ENCODE data around the gene ADAMTSL3.
"Not testable (repeated sequence)": the region's sequence is repeated elsewhere in the genome, so short reads cannot be mapped to it uniquely, and the experiment has no call there.

Gene ADAMTSL3

DNA sequence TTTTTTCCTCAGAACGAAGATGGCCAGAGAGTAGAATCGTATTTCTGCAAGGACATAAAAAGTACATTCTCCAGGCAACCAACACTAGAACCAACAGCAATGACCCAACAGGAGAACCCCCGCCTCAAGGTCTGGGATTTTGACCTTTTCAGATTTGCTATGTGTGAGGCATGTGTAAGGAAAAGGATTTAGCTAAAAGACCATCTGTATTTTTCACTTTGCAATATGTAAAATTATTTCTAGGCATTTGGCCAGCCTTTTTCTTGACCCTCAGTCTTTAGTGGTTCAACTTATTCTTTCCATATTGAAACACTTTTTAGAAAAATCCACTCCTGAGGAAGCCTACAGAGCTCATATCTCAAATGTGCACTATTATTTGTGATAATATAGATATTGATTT is 362.4 kb downstream of the ADAMTSL3 start:
- no peak for DNase-seq (ENCODE audit: low read depth in 2 of 2, low spot score in 1 of 2)

DNA sequence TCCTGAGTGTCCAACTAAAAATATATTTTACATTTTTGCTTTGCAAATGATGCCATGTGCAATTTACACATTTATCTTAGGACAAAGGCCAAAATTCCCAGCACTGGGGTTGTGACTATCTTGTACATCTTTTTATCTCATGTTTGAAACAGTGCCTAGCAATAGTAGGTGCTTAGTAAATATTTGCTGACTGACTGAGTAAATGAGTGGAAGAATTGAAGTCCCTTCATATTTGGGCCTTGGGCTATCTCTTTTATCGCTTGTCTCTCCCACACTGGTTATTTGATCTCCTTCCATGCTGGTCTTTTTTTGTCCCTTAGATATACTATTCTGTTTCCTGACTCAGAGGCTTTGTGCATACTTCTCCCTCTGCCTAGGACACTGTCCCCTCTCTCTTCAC is 368.6 kb downstream of the ADAMTSL3 start:
- DNase-seq (ENCODE audit: low read depth in 2 of 2, low spot score in 1 of 2), result no peak

DNA sequence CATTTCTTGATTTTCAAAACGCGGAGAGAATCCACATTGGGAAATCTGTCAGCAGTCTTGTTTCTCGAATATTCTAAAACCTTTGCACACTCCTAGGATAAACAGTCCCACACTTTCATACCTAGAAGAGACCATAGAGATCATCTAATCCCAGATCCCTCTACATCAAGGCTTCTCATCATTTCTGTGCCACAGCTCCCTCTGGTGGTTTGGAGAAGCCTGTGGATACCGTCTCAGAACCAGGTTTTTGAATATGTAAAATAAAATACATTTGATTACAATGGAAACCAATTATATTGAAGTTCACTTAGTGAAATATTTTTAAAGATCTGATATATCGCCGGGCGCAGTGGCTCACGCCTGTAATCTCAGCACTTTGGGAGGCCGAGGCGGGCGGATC is 369.7 kb downstream of the ADAMTSL3 start:
- DNase-seq (ENCODE audit: low read depth in 2 of 2, low spot score in 1 of 2), result no peak

DNA sequence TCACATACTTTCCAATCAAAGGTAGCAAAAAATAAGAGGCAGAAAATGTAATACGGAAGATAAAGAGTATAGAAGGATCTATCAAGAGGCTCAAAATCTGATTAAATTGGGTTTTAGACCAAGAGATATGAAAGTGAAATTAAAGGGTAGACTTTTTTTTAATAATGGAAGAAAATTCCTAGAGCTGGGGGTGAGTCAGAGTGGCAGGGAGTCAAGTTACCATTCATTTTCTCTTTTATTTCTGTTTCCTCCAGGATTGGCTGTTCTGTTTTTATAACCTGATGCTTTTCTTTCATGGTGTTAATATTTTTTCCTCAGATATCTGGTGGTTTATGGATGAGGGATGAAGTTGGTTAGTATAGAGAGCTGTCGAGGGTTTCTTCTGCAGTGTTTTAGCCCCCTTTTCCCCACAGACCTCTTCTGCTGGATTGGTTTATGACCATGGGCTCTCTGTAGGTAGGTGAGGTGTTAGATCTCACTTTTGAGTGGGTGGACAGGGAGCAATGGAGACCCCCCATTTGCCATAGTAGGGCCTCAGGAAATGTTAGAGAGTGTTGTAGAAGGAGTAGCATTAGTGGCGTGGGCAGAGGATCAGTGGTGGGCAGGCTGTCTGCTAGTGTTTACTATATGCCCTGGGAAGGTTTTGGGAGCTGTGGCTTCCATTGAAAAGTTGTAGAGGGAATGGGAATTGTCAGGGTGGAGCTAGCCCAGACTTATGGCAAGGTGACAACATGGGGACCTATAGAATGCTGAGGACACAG is 380.1 kb downstream of the ADAMTSL3 start:
- no peak for DNase-seq (ENCODE audit: low read depth in 2 of 2, low spot score in 1 of 2)

DNA sequence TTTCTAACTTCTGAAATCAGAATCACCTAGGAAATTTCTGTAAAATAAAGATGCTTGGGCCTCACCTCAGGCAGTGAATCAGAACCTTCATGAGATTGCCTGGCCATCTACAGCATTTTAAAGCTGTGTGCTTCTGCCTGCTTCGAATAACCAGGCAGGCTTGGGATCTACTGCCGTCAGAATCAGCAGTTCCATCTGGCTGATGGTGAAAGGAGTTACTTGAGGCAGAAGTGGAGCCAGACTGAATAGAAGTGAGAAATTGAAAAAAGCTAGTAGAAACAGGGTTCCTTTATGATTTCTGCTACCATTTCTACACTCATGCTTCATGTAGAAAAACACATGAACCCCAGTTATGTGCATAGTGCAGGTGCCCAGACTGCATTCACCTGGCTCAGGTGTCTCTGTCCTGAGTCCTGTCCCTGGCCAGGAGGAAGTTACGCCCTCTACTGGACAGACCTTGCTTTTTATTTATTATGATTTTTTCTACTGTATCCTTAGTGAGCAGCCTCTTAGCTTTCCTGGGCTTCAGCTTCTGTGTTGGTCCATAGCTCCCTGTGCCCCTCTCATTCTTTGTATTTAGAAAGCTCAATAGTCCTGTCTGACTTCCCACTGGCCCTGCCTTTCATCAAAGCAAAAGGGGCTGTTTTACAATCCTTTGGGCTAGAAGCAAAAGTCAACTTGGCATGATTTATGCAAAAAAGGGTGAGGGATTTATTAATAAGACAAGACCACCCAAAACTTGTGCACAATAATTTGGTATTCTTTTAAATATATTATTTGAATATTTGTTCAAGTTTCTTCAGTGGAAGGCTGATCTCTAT is 380.9 kb downstream of the ADAMTSL3 start:
- DNase-seq (ENCODE audit: low read depth in 2 of 2, low spot score in 1 of 2), result no peak

DNA sequence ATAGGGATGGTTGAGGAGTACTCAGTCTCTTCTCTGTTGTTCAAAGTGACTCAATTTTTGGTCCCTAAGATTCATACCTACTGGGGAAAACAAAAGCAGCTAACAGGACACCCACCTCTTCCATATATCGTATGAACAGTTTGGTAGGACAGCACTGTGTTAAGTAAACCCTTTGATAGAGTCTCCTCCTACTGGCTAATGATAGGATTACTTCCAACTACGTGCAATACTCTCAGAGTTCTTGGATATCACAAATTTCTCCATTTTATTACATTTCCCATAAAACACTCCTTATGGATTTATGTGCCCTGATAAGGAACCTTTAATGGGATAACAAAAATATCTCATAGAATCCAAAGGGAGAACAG is 381.5 kb downstream of the ADAMTSL3 start:
- DNase-seq (ENCODE audit: low read depth in 2 of 2, low spot score in 1 of 2), result no peak

DNA sequence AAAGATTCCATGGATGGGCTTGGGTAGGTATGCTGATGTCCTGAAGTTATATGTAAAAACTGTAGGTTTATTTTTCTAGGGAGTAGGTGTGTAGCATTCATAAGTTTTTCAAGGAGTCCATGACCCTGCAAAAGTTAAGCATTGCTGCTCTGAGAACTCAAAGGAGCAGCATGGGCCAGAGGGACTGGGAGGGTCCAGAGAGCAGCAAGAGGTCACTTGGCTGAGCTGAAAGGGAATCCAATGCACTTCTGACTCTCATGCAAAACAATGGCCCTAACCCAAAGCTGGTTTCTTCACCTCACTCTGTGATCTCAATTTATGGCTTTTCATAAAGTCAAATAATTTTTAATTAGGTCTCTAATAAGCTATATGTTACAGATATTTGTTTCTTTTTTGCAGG is 383.4 kb downstream of the ADAMTSL3 start:
- no peak for DNase-seq (ENCODE audit: low read depth in 2 of 2, low spot score in 1 of 2)

DNA sequence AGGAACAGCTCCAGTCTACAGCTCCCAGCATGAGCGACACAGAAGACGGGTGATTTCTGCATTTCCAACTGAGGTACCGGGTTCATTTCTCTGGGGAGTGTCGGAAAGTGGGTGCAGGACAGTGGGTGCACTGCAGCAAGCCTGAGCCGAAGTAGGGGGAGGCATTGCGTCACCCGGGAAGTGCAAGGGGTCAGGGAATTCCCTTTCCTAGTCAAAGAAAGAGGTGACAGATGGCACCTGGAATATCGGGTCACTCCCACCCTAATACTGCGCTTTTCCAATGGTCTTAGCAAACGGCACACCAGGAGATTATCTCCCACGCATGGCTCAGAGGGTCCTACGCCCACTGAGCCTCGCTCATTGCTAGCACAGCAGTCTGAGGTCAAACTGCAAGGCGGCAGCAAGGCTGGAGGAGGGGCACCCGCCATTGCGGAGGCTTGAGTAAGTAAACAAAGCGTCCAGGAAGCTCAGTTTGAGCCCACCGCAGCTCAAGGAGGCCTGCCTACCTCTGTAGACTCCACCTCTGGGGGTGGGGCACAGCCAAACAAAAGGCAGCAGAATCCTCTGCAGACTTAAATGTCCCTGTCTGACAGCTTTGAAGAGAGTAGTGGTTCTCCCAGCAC is 388.6 kb downstream of the ADAMTSL3 start:
- not testable (repeated sequence) for DNase-seq (ENCODE audit: low read depth in 2 of 2, low spot score in 1 of 2)

DNA sequence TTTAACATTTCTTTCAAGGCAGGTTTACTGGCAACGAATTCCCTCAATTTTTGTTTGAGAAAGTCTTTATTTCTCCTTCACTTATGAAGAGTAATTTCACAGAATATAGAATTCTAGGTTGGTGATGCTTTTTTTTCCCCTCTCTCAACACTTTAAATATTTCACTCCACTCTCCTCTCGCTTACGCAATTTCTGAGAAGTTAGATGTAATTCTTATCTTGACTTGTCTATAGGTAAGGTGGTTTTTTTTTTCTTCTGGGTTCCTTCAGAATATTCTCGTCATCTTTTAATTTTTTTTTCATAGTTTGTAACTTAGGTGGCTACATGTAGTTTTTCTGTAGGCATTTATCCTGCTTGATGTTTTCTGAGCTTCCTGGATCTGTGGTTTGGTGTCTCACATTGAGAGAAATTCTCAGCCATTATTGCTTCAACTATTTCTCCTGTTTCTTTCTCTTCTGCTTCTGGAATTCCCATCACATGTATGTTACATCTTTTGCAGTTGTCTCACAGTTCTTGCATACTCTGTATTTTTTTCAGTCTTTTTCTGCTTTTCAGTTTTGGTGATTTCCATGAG is 392.2 kb downstream of the ADAMTSL3 start:
- no peak for DNase-seq (ENCODE audit: low read depth in 2 of 2, low spot score in 1 of 2)

DNA sequence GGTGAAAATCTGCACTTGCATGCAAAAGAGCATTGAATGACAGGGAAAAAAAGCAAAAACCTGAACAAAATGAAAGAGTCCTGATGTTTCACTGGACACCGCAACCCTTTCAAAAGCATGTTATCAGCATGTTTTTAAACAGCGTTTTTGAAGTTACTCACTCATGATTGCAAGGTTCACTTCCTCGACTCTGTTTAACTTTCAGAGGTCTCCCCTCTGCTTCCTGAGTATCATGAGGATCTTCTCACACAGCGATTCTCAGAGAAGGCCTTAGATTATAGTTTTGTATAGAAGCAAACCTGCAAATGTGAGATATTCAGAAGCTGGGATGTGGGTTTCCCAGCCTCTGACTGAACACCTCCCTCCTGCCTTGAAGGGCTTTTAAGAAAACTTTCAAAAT is 395.6 kb downstream of the ADAMTSL3 start:
- not testable (repeated sequence) for DNase-seq (ENCODE audit: low read depth in 2 of 2, low spot score in 1 of 2)

DNA sequence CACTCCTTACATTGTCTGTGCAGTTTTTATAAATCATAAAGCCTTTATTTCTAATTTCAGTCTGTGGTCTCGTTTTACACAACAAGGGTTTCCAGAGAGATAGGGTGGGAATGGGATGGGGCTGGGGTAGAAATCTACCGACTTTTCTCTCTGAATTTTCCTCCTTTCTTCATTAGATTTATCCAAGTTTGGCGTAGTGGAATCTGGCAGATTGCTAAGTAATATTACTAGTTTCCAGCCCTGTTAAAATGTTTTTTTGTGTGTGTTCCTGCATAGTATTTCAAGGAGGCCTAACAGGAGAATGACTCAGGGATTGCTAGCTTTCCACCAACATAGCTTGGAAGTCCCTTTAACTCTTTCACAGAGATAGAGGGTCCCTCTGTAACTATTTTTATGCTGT is 396.2 kb downstream of the ADAMTSL3 start:
- DNase-seq (ENCODE audit: low read depth in 2 of 2, low spot score in 1 of 2), result no peak

DNA sequence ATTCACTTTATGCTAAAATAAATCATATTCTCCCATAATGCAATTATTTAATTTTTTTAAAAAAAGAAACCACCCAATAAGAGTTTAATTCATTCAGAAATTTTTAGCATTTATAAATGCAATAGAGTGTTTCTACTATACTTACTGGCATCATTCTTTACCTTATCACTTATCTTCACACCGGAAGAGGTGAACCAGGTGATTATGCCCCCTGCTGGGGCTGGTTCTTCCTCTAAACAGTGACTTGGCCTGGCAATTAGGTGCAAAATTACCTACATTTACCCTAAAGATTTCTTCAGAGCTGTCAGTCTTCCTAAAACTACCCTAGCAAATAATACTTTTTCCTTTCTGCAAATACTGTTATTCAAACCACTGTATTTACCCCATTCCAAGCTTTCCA is 397.2 kb downstream of the ADAMTSL3 start:
- not testable (repeated sequence) for DNase-seq (ENCODE audit: low read depth in 2 of 2, low spot score in 1 of 2)

DNA sequence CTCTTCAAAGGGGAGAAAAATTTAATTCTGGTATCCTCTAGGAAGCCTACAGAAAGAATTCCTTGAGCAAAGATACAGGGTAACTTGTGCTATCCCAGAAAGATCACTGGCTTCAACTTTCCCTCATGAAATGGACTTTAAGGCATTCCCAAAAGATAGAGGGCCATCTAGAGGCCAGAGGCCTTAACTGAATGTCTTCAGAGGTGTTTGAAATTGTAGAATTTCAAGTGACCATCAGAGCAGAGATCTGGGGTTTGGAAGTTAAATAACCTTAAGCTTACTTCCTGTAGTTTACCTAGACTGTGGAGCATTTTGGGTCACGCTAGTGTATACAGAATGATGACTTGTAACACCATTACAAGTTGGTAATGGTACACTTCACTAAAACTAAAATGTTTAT is 400.6 kb downstream of the ADAMTSL3 start:
- not testable (repeated sequence) for DNase-seq (ENCODE audit: low read depth in 2 of 2, low spot score in 1 of 2)

DNA sequence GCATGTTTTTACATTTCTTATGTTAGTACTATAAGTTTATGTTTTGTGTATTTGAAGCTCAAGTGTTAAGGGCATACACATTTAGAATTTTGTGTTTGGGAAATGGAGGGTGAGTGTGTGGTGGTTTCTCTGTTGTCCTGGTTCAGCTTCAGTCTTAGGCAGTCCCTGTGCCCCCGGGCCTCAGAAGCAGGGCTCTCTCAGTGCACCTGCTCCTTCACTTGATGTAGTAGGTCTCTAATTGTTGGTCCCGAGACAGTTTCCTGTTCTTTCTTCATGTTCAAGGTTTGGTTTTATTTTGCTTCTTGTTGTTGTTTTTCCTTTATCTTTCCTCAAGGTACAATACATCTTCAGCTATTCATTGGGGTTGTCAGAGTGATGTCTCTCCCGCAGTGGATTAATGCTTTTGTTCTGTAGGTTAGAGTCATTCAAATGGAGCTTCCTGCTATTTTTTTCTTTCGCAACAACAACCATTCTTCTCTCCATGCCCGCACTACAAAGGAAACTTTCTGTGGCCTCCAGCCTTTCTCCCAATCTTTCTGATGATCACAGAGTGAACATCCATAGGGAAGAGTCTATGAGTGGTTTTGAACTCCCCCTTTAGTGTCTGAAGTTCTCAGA is 403.9 kb downstream of the ADAMTSL3 start:
- no peak for DNase-seq (ENCODE audit: low read depth in 2 of 2, low spot score in 1 of 2)

DNA sequence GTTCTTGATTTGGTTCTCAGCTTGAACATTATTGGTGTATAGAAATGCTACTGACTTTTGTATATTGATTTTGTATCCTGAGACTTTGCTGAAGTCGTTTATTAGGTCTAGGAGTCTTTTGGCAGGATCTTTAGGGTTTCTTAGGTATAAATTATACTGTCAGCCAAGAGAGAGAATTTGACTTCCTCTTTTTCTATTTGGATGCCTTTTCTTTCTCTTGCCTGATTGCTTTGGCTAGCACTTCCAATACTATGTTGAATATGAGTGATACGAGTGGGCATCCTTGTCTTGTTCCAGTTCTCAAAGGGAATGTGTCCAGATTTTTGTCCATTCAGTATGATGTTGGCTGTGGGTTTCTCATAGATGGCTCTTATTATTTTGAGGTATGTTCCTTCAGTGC is 409.8 kb downstream of the ADAMTSL3 start:
- not testable (repeated sequence) for DNase-seq (ENCODE audit: low read depth in 2 of 2, low spot score in 1 of 2)

DNA sequence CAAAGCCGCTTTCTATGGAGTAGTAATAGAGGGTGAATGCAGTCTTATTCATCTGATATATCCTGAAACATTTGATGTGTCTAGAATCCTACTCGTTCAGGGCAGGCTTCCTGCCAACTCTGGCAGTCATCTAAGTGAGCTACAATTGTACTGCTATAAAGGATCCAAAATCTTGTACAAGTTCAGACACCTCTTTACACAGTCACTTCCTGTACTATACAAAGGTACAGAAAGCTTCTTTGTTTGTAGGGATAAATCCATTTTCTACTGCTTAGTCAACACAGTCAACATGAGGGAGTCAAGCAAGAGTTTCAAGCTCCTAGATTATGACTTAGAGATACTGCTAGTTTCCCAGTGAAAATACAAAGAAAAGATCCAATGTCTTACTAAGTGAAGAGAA is 414.8 kb downstream of the ADAMTSL3 start:
- DNase-seq (ENCODE audit: low read depth in 2 of 2, low spot score in 1 of 2), result not testable (repeated sequence)

DNA sequence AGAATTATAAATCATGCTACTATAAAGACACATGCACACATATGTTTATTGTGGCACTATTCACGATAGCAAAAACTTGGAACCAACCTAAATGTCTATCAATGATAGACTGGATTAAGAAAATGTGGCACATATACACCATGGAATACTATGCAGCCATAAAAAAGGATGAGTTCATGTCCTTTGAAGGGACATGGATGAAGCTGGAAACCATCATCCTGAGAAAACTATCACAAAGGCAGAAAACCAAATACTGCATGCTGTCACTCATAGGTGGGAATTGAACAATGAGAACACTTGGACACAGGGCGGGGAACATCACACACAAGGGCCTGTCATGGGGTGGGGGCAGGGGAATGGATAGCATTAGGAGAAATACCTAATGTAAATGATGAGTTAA is 424.1 kb downstream of the ADAMTSL3 start:
- not testable (repeated sequence) for DNase-seq (ENCODE audit: low read depth in 2 of 2, low spot score in 1 of 2)

DNA sequence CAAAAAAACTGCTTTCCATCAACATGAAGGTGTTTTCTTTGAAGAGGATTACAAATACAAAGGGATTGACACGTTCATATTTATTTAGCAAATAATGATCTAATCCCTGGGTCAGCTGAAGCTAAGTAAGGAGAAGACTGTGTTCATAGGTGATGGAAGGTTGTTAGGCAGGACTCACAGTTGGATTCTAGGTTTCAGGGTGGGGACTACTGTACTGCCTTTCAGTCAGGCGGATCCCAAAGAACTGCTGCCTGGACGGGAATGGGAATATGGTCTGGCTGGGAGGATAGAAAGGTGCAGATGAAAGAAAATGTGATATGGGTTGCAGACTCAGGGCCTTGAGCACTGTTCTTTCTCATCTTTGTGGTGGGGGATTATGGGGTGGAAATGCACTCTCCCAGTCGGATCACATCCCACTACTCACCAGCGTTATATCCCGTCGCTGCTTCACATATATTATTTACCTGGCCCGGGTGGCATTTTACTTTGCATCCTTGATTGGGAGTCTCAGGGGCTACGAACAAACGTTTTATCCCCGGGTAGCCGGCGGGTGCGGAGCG is 425.5 kb downstream of the ADAMTSL3 start:
- DNase-seq (ENCODE audit: low read depth in 2 of 2, low spot score in 1 of 2), result not testable (repeated sequence)

DNA sequence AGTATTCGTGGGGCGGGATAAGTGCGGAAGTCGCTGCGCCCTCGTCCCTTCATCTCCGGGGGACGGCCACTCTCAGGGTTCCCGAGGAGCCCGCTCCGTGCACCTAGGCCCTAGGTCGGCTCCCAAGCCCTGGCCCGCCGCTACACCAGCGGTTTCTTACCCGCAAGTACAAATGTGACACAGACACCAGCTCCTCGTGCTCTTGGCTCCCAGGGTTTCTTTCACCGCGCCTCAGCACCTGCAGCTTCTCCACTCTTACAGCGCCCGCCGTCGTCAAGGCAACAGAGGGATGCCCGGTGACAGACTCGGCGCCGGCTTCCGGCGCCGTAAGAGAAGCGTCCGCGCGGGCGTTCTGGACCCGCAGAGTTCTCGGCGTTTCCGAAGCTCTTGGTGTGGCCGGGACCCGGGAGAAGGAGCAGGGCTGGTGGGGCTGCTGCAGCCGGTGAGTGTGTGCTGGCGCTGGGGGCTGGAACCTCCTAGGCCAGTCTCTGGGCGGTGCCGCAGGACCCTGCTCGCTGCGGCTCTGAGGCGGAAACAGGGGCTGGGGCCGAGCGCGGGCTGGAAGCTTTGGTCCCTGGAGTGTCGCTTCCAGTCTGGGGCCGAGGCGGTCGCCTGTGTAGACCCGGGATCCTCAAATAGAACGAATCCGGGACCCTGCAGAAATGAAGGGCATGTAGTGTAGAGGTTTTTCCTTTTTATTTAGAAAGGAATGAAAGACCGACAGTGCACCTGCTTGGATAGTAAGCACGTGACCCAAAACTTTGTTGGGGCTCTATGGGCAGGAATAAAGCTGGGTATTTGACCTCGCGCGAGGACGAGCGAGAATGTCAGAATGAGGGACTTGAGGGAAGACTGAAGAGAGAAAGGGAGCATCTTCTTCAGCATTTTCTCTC is 426.2 kb downstream of the ADAMTSL3 start:
- no peak for DNase-seq (ENCODE audit: low read depth in 2 of 2, low spot score in 1 of 2)

DNA sequence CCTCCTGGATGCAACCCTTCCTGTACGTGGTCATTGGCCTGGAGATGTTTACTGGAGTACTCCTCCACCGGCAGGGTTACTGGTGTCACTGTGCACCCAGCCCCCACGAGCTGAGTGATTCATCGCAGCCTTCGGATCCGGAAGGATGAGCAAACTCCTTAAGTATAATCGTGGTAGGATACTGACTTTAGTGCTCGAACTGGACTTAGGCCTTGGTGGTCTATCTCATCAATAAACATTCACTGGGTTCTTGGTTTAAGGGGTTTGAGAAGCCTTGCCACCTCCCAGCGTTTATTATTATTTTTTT is 426.8 kb downstream of the ADAMTSL3 start:
- not testable (repeated sequence) for DNase-seq (ENCODE audit: low read depth in 2 of 2, low spot score in 1 of 2)
